ES-I3 (cell line): ENCODE results near the gene TOMM40L.

Experiments used
- H3K36me3 ChIP-seq: 2 replicates; pipeline ENCODE4 v1.6.1; 2013; ENCODE audit warnings: mild to moderate bottlenecking, low read length, control low read depth, moderate library complexity; ENCODE audit not compliant: insufficient read depth
- H3K4me1 ChIP-seq: 2 replicates; pipeline ENCODE4 v1.6.1; 2013; ENCODE audit warnings: mild to moderate bottlenecking, control low read depth, low read length; ENCODE audit not compliant: insufficient read depth
- H3K9ac ChIP-seq: 2 replicates; pipeline ENCODE4 v1.6.1; 2013; ENCODE audit warnings: low read depth, mild to moderate bottlenecking, low read length, moderate library complexity
- H3K9me3 ChIP-seq: 2 replicates; pipeline ENCODE4 v1.6.1; 2013; ENCODE audit warnings: mild to moderate bottlenecking, low read length, moderate library complexity; ENCODE audit not compliant: control insufficient read depth, insufficient read depth

TOMM40L gene

GRCh38 chr1:161200992-161201835 lies 24.6 kb upstream of the TOMM40L start:
- H3K4me1 ChIP-seq = peaks cover 23% of the 10 kb centered on the region
- H3K9ac ChIP-seq = peak overlapping the region; percentile 97

GRCh38 chr1:161201836-161202712 lies 23.8 kb upstream of the TOMM40L start, which contains the start of gene NDUFS2:
Gene NDUFS2, plus strand, starts transcription at chr1:161202367. Its CDS starts 19 bp downstream, at chr1:161202386.
- Histone ChIP-seq H3K9ac (peak within 1 kb of the TSS; percentile 97), H3K36me3 (peaks cover 8% of the 10 kb centered on the region), H3K4me1 (peaks cover 23% of the 10 kb centered on the region), H3K9me3 (no peaks in the 10 kb centered on the region)

More at GRCh38 chr1:161200992-161201835, 24.6 kb upstream of the TOMM40L start:
- peaks cover under 1% of the 10 kb centered on the region for H3K36me3 ChIP-seq
- H3K9me3 ChIP-seq = no peaks in the 10 kb centered on the region

- peaks cover 6% of the 10 kb centered on the region for H3K4me1 ChIP-seq
- H3K36me3 ChIP-seq = peaks cover 26% of the 10 kb centered on the region
- no peaks in the 10 kb centered on the region for H3K9me3 ChIP-seq
- H3K9ac ChIP-seq = no peak overlapping the region
These were observed 19.3 kb upstream of the TOMM40L start for GRCh38 chr1:161206411-161207140.

- Histone ChIP-seq H3K9ac (no peak overlapping the region), H3K4me1 (peaks cover 5% of the 10 kb centered on the region), H3K9me3 (no peaks in the 10 kb centered on the region), H3K36me3 (peaks cover 31% of the 10 kb centered on the region)
These were observed 18.7 kb upstream of the TOMM40L start for GRCh38 chr1:161207173-161207572.

GRCh38 chr1:161209790-161210409 lies 16.0 kb upstream of the TOMM40L start:
- Histone ChIP-seq H3K9ac (no peak overlapping the region), H3K9me3 (no peaks in the 10 kb centered on the region), H3K36me3 (peaks cover 45% of the 10 kb centered on the region), H3K4me1 (peaks cover 5% of the 10 kb centered on the region)

GRCh38 chr1:161214369-161214768 lies 11.5 kb upstream of the TOMM40L start:
- Histone ChIP-seq H3K36me3 (peaks cover 35% of the 10 kb centered on the region), H3K9me3 (no peaks in the 10 kb centered on the region), H3K4me1 (peaks cover 27% of the 10 kb centered on the region), H3K9ac (no peak overlapping the region)

- H3K4me1 ChIP-seq = peaks cover 25% of the 10 kb centered on the region
- no peaks in the 10 kb centered on the region for H3K9me3 ChIP-seq
- peaks cover 33% of the 10 kb centered on the region for H3K36me3 ChIP-seq
- H3K9ac ChIP-seq = no peak within 1 kb of the TSS
These were observed 10.8 kb upstream of the TOMM40L start, which contains the start of gene FCER1G for GRCh38 chr1:161215076-161215475. Gene FCER1G, plus strand, starts transcription at chr1:161215295. Its CDS starts 27 bp downstream, at chr1:161215322.

GRCh38 chr1:161216945-161217712 lies 8.7 kb upstream of the TOMM40L start:
- Histone ChIP-seq H3K9ac (no peak overlapping the region), H3K9me3 (no peaks in the 10 kb centered on the region), H3K4me1 (peaks cover 23% of the 10 kb centered on the region), H3K36me3 (peaks cover 14% of the 10 kb centered on the region)

GRCh38 chr1:161217831-161218230 lies 8.0 kb upstream of the TOMM40L start:
- no peak overlapping the region for H3K9ac ChIP-seq
- H3K4me1 ChIP-seq = peaks cover 23% of the 10 kb centered on the region
- peaks cover 12% of the 10 kb centered on the region for H3K36me3 ChIP-seq
- H3K9me3 ChIP-seq = no peaks in the 10 kb centered on the region

- Histone ChIP-seq H3K4me1 (peaks cover 23% of the 10 kb centered on the region), H3K9ac (no peak overlapping the region), H3K36me3 (peaks cover 8% of the 10 kb centered on the region), H3K9me3 (no peaks in the 10 kb centered on the region)
These were observed 7.4 kb upstream of the TOMM40L start for GRCh38 chr1:161218301-161219077.

- H3K36me3 ChIP-seq = no peaks in the 10 kb centered on the region
- H3K9ac ChIP-seq = no peak overlapping the region
- no peaks in the 10 kb centered on the region for H3K9me3 ChIP-seq
- H3K4me1 ChIP-seq = peaks cover 23% of the 10 kb centered on the region
These were observed 6.6 kb upstream of the TOMM40L start for GRCh38 chr1:161219078-161219892.

- Histone ChIP-seq H3K4me1 (peaks cover 23% of the 10 kb centered on the region), H3K9ac (no peak overlapping the region), H3K9me3 (no peaks in the 10 kb centered on the region), H3K36me3 (no peaks in the 10 kb centered on the region)
These were observed 5.9 kb upstream of the TOMM40L start for GRCh38 chr1:161220002-161220401.
